SK-N-SH treated with all-trans-retinoic acid at 6 μM for 48 hours (cell line): ENCODE measurements around the gene CFAP299.

ENCODE experiments used
- ARNTL ChIP-seq: fragments of 450-650 bp; formaldehyde crosslinking; IDR thresholded peaks from 2 replicates; pipeline ENCODE4 v1.5.0; 2020; ENCODE audit warnings: low read depth, mild to moderate bottlenecking, moderate library complexity, borderline replicate concordance
- CREB5 ChIP-seq: fragments of 250-450 bp; sonication (Bioruptor Pico); IDR thresholded peaks from 2 replicates; pipeline ENCODE4 v1.5.1; 2020; ENCODE audit warnings: low read depth, mild to moderate bottlenecking, moderate library complexity
- ESRRG ChIP-seq: fragments of 250-450 bp; sonication (Bioruptor Pico); IDR thresholded peaks from 2 replicates; pipeline ENCODE4 v1.6.1; 2021; ENCODE audit warnings: mild to moderate bottlenecking
- GLIS3 ChIP-seq: fragments of 250-450 bp; sonication (Bioruptor Pico); IDR thresholded peaks from 2 replicates; pipeline ENCODE4 v1.5.0; 2020; ENCODE audit warnings: mild to moderate bottlenecking, moderate library complexity
- ISL1 ChIP-seq: fragments of 250-450 bp; sonication (Bioruptor Pico); IDR thresholded peaks from 2 replicates; pipeline ENCODE4 v2.1.2; 2022; ENCODE audit warnings: mild to moderate bottlenecking, moderate library complexity
- PATZ1 ChIP-seq: fragments of 250-450 bp; sonication (Bioruptor Pico); IDR thresholded peaks from 2 replicates; pipeline ENCODE4 v1.8.0; 2020; ENCODE audit warnings: mild to moderate bottlenecking, moderate library complexity, borderline replicate concordance
- PPARA ChIP-seq: fragments of 250-450 bp; sonication (Bioruptor Pico); IDR thresholded peaks from 2 replicates; pipeline ENCODE4 v1.5.0; 2020; ENCODE audit warnings: mild to moderate bottlenecking, borderline replicate concordance
- RARB ChIP-seq: fragments of 250-450 bp; sonication (Bioruptor Pico); IDR thresholded peaks from 2 replicates; pipeline ENCODE4 v1.8.0; 2021; ENCODE audit warnings: mild to moderate bottlenecking, moderate library complexity
- SNAI2 ChIP-seq: fragments of 250-450 bp; sonication (Bioruptor Pico); IDR thresholded peaks from 2 replicates; pipeline ENCODE4 v1.5.0; 2020; ENCODE audit warnings: mild to moderate bottlenecking, moderate library complexity
- TCF4 ChIP-seq: fragments of 250-450 bp; sonication (Bioruptor Pico); IDR thresholded peaks from 2 replicates; pipeline ENCODE4 v1.8.0; 2021; ENCODE audit warnings: mild to moderate bottlenecking, moderate library complexity, borderline replicate concordance
- TOX ChIP-seq: fragments of 250-450 bp; sonication (Bioruptor Pico); IDR thresholded peaks from 2 replicates; pipeline ENCODE4 v1.8.0; 2021; ENCODE audit warnings: mild to moderate bottlenecking, moderate library complexity, borderline replicate concordance
- ZFP3 ChIP-seq: fragments of 250-450 bp; sonication (Bioruptor Pico); IDR thresholded peaks from 2 replicates; pipeline ENCODE4 v1.5.0; 2020; ENCODE audit warnings: mild to moderate bottlenecking, moderate library complexity
- ZNF565 ChIP-seq: fragments of 450-650 bp; formaldehyde crosslinking; conservative IDR thresholded peaks from 2 replicates; pipeline ENCODE4 v1.5.0; 2020; ENCODE audit warnings: low read depth, mild to moderate bottlenecking, moderate library complexity

GRCh38 chr4:80711956-80712355 lies 376.4 kb downstream of the CFAP299 start:
- no peak for TF ChIP-seq ARNTL (CRISPR knock-in tag)
- TF ChIP-seq TCF4 = no peak
- TF ChIP-seq RARB (CRISPR knock-in tag) = no peak
- no peak for TF ChIP-seq CREB5 (CRISPR knock-in tag)
- no peak for TF ChIP-seq PATZ1
- TF ChIP-seq ZFP3 (CRISPR knock-in tag) = no peak
- no peak for TF ChIP-seq GLIS3
- no peak for TF ChIP-seq ZNF565 (CRISPR knock-in tag)
- TF ChIP-seq TOX (CRISPR knock-in tag) = no peak
- TF ChIP-seq ESRRG = no peak
- TF ChIP-seq SNAI2 (CRISPR knock-in tag) = no peak
- no peak for TF ChIP-seq ISL1 (CRISPR knock-in tag)
- TF ChIP-seq PPARA = no peak
